KMS-11 (cell line): Measurements from ENCODE around the gene STARD13.

Experiments used
- H2AFZ ChIP-seq: fragments of 200-600 bp; sonication (generic); 2 replicates; pipeline ENCODE4 v1.6.1; 2016; ENCODE audit warnings: antibody characterized with exemption, mixed run types, low read depth
- H3K27ac ChIP-seq: fragments of 200-600 bp; sonication (generic); 2 replicates; pipeline ENCODE4 v1.6.1; 2016; ENCODE audit warnings: mild to moderate bottlenecking, mixed run types
- H3K27me3 ChIP-seq: fragments of 200-600 bp; sonication (generic); 2 replicates; pipeline ENCODE4 v1.6.1; 2017; ENCODE audit warnings: mild to moderate bottlenecking, low read depth, mixed run types, moderate library complexity; ENCODE audit not compliant: insufficient read depth
- H3K36me3 ChIP-seq: fragments of 200-600 bp; sonication (generic); 2 replicates; pipeline ENCODE4 v1.6.1; 2017; ENCODE audit warnings: mild to moderate bottlenecking, mixed run types; ENCODE audit not compliant: insufficient read depth
- H3K4me1 ChIP-seq: fragments of 200-600 bp; sonication (generic); 2 replicates; pipeline ENCODE4 v1.6.1; 2016; ENCODE audit warnings: mild to moderate bottlenecking, low read depth, mixed run types; ENCODE audit not compliant: poor library complexity, severe bottlenecking
- H3K4me2 ChIP-seq: fragments of 200-600 bp; sonication (generic); 2 replicates; pipeline ENCODE4 v1.7.0; 2016; ENCODE audit warnings: mild to moderate bottlenecking, mixed run types
- H3K4me3 ChIP-seq: fragments of 200-600 bp; sonication (generic); IDR thresholded peaks from 2 replicates; pipeline ENCODE4 v1.6.1; 2017; ENCODE audit warnings: low read depth, low read length, mixed read lengths; ENCODE audit not compliant: insufficient read depth
- H3K79me2 ChIP-seq: fragments of 200-600 bp; sonication (generic); 2 replicates; pipeline ENCODE4 v1.6.1; 2016; ENCODE audit warnings: low read depth, mixed run types; ENCODE audit not compliant: insufficient read depth
- H3K9ac ChIP-seq: fragments of 200-600 bp; sonication (generic); 2 replicates; pipeline ENCODE4 v1.6.1; 2016; ENCODE audit warnings: mild to moderate bottlenecking, mixed run types
- H4K20me1 ChIP-seq: fragments of 200-600 bp; sonication (generic); 2 replicates; pipeline ENCODE4 v1.6.1; 2016; ENCODE audit warnings: mild to moderate bottlenecking, mixed run types; ENCODE audit not compliant: insufficient read depth
- CTCF ChIP-seq: fragments of 200-600 bp; sonication (generic); conservative IDR thresholded peaks from 2 replicates; pipeline ENCODE4 v1.6.1; 2017; ENCODE audit warnings: low read depth, mild to moderate bottlenecking, antibody characterized with exemption, low read length, moderate library complexity, mixed read lengths

The STARD13 gene

GRCh38 chr13:33184112-33184490 is 101.5 kb downstream of the STARD13 start:
- no peaks in the 10 kb centered on the region for H4K20me1 ChIP-seq
- no peak overlapping the region for H3K4me3 ChIP-seq
- no peak overlapping the region for H3K27ac ChIP-seq
- no peak overlapping the region for H3K4me2 ChIP-seq
- H3K79me2 ChIP-seq: no peaks in the 10 kb centered on the region
- peaks cover 30% of the 10 kb centered on the region for H3K4me1 ChIP-seq
- no peak overlapping the region for H2AFZ ChIP-seq
- no peaks in the 10 kb centered on the region for H3K27me3 ChIP-seq
- TF ChIP-seq CTCF: no peak
- no peaks in the 10 kb centered on the region for H3K36me3 ChIP-seq
- H3K9ac ChIP-seq: no peak overlapping the region

GRCh38 chr13:33183431-33184111 is 102.0 kb downstream of the STARD13 start:
- no peaks in the 10 kb centered on the region for H3K79me2 ChIP-seq

GRCh38 chr13:33182729-33183128 is 102.8 kb downstream of the STARD13 start:
- no peaks in the 10 kb centered on the region for H4K20me1 ChIP-seq
- TF ChIP-seq CTCF: no peak
- no peak overlapping the region for H3K4me2 ChIP-seq
- no peak overlapping the region for H3K4me3 ChIP-seq
- H3K4me1 ChIP-seq: peaks cover 18% of the 10 kb centered on the region
- no peaks in the 10 kb centered on the region for H3K36me3 ChIP-seq
- no peaks in the 10 kb centered on the region for H3K27me3 ChIP-seq
- no peak overlapping the region for H2AFZ ChIP-seq
- H3K79me2 ChIP-seq: no peaks in the 10 kb centered on the region
- no peak overlapping the region for H3K27ac ChIP-seq
- no peak overlapping the region for H3K9ac ChIP-seq

More at GRCh38 chr13:33183431-33184111, 102.0 kb downstream of the STARD13 start:
- no peak overlapping the region for H3K27ac ChIP-seq
- no peak overlapping the region for H3K4me2 ChIP-seq
- H3K9ac ChIP-seq: no peak overlapping the region
- no peak overlapping the region for H2AFZ ChIP-seq
- no peaks in the 10 kb centered on the region for H3K36me3 ChIP-seq
- no peak overlapping the region for H3K4me3 ChIP-seq
- H3K4me1 ChIP-seq: peaks cover 25% of the 10 kb centered on the region
- H3K27me3 ChIP-seq: no peaks in the 10 kb centered on the region
- no peaks in the 10 kb centered on the region for H4K20me1 ChIP-seq
- TF ChIP-seq CTCF: no peak

GRCh38 chr13:33181264-33181663 is 104.3 kb downstream of the STARD13 start:
- Histone ChIP-seq H3K4me3 (no peak overlapping the region), H3K27me3 (no peaks in the 10 kb centered on the region), H3K36me3 (no peaks in the 10 kb centered on the region), H3K79me2 (no peaks in the 10 kb centered on the region), H3K4me2 (no peak overlapping the region), H3K4me1 (peaks cover 4% of the 10 kb centered on the region), H2AFZ (no peak overlapping the region), H3K27ac (no peak overlapping the region), H4K20me1 (no peaks in the 10 kb centered on the region), H3K9ac (no peak overlapping the region)
- no peak for TF ChIP-seq CTCF
